Measurements from ENCODE around the gene CAMK2G. TPM values are rescaled to one million over a fixed set of nuclear protein-coding genes. Genes with fewer than 3 reads are reported as not detected.
A peak's percentile ranks its signal among the peaks of the same experiment; 100 is the strongest.

CAMK2G gene
- total RNA-seq, 1 donor from 2014 or later, result 31.7 TPM

DNA sequence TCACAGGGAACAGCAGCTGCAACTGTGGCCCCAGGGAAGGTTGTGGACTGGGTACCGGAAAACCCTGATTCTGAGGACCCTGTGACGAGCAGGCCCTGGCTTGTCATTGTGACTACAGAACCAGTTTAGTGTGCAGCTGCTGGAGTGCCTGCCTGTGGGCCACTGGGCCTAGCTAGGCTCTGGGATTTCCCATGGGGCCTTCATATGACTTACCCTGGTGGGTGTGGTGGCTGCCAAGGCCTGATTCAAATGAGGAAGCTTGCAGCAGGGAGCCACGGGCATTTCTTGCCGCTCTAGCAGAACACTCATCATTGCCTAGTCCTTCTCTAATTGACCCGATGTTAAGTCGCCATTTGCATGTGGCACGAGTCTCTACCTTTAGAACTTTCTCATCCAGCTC lies 14.7 kb upstream of the CAMK2G start:
- DNase-seq (ENCODE audit: low spot score), result no peak
- no peaks in the 10 kb centered on the region for H3K27me3 Mint-ChIP-seq (ENCODE audit: low read depth)
- H3K36me3 Mint-ChIP-seq (ENCODE audit: low read depth), result no peaks in the 10 kb centered on the region
- TF ChIP-seq, protein P1, sequence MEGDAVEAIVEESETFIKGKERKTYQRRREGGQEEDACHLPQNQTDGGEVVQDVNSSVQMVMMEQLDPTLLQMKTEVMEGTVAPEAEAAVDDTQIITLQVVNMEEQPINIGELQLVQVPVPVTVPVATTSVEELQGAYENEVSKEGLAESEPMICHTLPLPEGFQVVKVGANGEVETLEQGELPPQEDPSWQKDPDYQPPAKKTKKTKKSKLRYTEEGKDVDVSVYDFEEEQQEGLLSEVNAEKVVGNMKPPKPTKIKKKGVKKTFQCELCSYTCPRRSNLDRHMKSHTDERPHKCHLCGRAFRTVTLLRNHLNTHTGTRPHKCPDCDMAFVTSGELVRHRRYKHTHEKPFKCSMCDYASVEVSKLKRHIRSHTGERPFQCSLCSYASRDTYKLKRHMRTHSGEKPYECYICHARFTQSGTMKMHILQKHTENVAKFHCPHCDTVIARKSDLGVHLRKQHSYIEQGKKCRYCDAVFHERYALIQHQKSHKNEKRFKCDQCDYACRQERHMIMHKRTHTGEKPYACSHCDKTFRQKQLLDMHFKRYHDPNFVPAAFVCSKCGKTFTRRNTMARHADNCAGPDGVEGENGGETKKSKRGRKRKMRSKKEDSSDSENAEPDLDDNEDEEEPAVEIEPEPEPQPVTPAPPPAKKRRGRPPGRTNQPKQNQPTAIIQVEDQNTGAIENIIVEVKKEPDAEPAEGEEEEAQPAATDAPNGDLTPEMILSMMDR (IDR thresholded peaks at IDR 0.05), result no peak
- peaks cover 76% of the 10 kb centered on the region for H3K4me1 Mint-ChIP-seq (ENCODE audit: low read depth)
- H3K9me3 Mint-ChIP-seq (ENCODE audit: low read depth), result no peaks in the 10 kb centered on the region
- peak overlapping the region; percentile 19 for H3K4me3 Mint-ChIP-seq (ENCODE audit: unreplicated experiment)
- H3K27ac Mint-ChIP-seq (ENCODE audit: unreplicated experiment), result peak overlapping the region; percentile 99

DNA sequence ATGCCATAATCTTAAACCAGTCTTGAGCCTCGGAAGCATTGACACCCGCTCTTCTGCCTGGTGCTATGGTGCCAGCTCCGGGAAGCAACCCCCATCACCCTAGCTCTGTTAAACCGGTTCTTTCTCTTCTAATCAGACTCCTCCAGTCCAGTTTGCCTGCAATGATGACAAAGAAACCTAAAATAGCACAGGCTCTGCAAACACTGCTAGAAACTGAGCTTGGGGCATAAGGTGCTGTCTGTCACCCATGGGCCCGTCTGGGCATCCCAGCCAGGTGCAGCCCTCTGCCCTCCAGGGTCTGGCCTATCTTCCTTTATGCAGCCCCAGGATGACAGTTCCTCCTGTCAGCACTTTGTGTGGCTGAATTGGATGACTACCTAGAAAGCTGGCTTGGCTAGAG lies 14.2 kb upstream of the CAMK2G start:
- Mint-ChIP-seq H3K27ac (ENCODE audit: unreplicated experiment) (peak overlapping the region; percentile 99), H3K4me1 (ENCODE audit: low read depth) (peaks cover 71% of the 10 kb centered on the region), H3K9me3 (ENCODE audit: low read depth) (no peaks in the 10 kb centered on the region), H3K36me3 (ENCODE audit: low read depth) (no peaks in the 10 kb centered on the region), H3K4me3 (ENCODE audit: unreplicated experiment) (peak overlapping the region; percentile 19), H3K27me3 (ENCODE audit: low read depth) (no peaks in the 10 kb centered on the region)
- DNase-seq (ENCODE audit: low spot score), result no peak
- TF ChIP-seq, protein P1 (IDR thresholded peaks at IDR 0.05), result no peak

DNA sequence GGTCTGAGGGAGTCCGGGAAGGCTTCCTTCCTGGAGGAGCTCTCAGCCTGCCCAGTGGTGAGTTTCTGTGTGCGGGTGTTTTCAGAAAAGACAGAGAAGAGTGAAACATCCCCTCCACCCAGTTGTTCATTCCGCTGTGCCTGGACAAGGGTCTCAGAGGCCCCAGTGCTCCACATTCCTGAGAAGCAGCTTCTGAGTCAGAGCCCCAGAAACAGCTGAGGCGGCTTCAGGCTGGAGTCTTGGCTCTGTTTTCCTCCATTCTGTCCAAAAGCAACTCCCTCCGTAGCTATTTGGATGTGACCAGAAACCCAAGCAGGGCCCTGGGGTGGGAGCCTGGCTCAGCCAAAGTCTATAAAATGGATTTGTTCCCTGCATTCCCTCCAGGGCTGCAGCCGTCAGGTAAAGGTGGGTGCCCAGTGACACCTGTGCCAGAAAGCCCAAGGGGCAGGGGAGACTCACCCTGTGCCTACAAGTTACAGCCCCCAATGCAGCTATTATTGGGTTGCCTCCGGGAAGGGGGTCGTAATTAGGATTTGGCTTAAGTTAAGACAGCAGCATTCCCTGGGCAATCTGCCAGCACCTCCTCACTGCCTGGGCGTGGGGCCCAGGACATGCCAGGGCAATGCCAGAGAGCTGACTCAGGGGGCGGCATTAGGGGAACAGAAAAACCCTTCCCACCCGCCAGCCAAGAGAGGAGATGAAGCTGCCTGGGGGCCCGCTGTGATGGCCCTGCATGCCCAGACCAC lies 13.1 kb upstream of the CAMK2G start:
- H3K27me3 Mint-ChIP-seq (ENCODE audit: low read depth), result no peaks in the 10 kb centered on the region
- H3K4me3 Mint-ChIP-seq (ENCODE audit: unreplicated experiment), result peak overlapping the region; percentile 53
- H3K36me3 Mint-ChIP-seq (ENCODE audit: low read depth), result no peaks in the 10 kb centered on the region
- TF ChIP-seq, protein P1 (IDR thresholded peaks at IDR 0.05), result peak; percentile 37
- H3K27ac Mint-ChIP-seq (ENCODE audit: unreplicated experiment), result peak overlapping the region; percentile 99
- DNase-seq (ENCODE audit: low spot score), result no peak
- H3K4me1 Mint-ChIP-seq (ENCODE audit: low read depth), result peaks cover 61% of the 10 kb centered on the region
- H3K9me3 Mint-ChIP-seq (ENCODE audit: low read depth), result no peaks in the 10 kb centered on the region

DNA sequence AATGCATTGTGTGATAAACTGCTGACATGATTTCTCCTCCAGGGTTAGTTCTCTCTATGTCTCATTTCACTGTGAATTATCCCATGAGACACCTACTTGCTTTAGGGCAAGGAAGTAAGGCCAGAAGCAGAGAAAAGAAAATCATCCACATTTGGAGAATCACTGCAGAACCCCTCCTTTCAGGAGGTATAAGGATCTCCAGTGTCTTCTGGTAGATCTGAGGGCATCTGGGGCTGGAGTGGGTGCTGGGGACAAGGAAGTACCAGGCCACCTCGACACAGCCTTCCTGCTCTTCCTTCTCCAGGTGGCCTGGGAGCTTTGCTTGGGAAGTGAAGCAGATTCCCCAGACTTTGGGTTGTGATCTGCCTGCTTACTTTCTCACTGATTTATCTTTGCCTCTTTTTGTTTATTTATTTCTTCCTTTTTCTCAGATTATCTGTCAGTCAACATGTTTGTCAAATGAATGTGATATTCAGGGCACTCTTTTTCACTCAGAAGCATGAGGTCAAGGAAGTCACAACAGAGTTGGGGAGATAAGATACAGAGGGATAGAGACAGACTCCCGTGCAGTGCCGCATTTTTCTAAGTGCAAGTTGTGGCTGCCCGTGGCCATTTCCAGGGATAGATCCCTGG lies 12.4 kb upstream of the CAMK2G start:
- Mint-ChIP-seq H3K27me3 (ENCODE audit: low read depth) (no peaks in the 10 kb centered on the region), H3K36me3 (ENCODE audit: low read depth) (no peaks in the 10 kb centered on the region), H3K4me1 (ENCODE audit: low read depth) (peaks cover 56% of the 10 kb centered on the region), H3K4me3 (ENCODE audit: unreplicated experiment) (peak overlapping the region; percentile 53), H3K9me3 (ENCODE audit: low read depth) (no peaks in the 10 kb centered on the region), H3K27ac (ENCODE audit: unreplicated experiment) (peak overlapping the region; percentile 99)
- no peak for DNase-seq (ENCODE audit: low spot score)
- TF ChIP-seq, protein P1 (IDR thresholded peaks at IDR 0.05), result no peak

DNA sequence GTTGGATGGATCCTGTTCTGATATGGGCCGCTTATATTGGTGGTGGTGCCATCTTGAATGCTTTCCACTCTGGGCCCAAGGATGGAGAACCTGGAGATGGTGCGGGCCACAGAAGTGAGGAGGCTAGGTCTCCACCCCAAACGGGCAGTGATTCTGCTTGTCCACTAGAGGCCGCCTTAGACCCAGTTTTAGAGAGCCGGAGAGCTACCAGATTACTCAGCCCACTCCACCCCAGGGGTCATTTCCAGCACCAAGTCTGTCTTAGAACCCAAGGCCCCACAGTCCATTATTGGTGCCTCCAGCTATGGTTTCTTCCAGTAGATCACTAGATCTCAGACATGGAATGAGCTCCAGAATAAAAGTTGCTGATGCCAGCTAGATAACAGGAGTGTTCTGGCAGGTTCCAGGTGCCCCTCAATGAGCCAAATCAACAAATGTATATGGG lies 11.8 kb upstream of the CAMK2G start:
- Mint-ChIP-seq H3K4me3 (ENCODE audit: unreplicated experiment) (no peak overlapping the region), H3K27ac (ENCODE audit: unreplicated experiment) (peak overlapping the region; percentile 99), H3K27me3 (ENCODE audit: low read depth) (no peaks in the 10 kb centered on the region), H3K36me3 (ENCODE audit: low read depth) (no peaks in the 10 kb centered on the region), H3K9me3 (ENCODE audit: low read depth) (no peaks in the 10 kb centered on the region), H3K4me1 (ENCODE audit: low read depth) (peaks cover 50% of the 10 kb centered on the region)
- no peak for DNase-seq (ENCODE audit: low spot score)
- TF ChIP-seq, protein P1 (IDR thresholded peaks at IDR 0.05), result peak; percentile 95
